Measurements from ENCODE around the gene LINC00237. TPM values are rescaled to one million over a fixed set of nuclear protein-coding genes. Genes with fewer than 3 reads are reported as not detected.
A peak's percentile ranks its signal among the peaks of the same experiment; 100 is the strongest.

LINC00237 gene
- total RNA-seq, 2 donors from 2014 or later = not detected

GRCh38 chr20:21099751-21100577 lies 6.2 kb downstream of the LINC00237 start:
- DNase-seq (ENCODE audit: low spot score) (no peak), ATAC-seq (ENCODE audit: insufficient number of reproducible peaks, low FRiP score, low read depth) (no peak)

GRCh38 chr20:21096321-21097043 lies 9.7 kb downstream of the LINC00237 start:
- no peak for DNase-seq (ENCODE audit: low spot score)
- no peak for ATAC-seq (ENCODE audit: insufficient number of reproducible peaks, low FRiP score, low read depth)

More at GRCh38 chr20:21099751-21100577, 6.2 kb downstream of the LINC00237 start:
- H3K4me1 ChIP-seq (ENCODE audit: control insufficient read depth in 1 of 2, low read depth in 2 of 2) = peaks cover 30 to 38% of the 10 kb centered on the region in 2 donors
- H3K27me3 ChIP-seq (replicated peaks; ENCODE audit: insufficient read depth) = peaks cover 9% of the 10 kb centered on the region
- no peaks in the 10 kb centered on the region for H3K36me3 ChIP-seq
- TF ChIP-seq CTCF (IDR thresholded peaks at IDR 0.05) = no peak
- H3K9me3 ChIP-seq = no peaks in the 10 kb centered on the region
- peak overlapping the region; percentile 72 for H3K4me3 ChIP-seq
- no peak overlapping the region for H3K27ac ChIP-seq

GRCh38 chr20:21092806-21093205 lies 13.4 kb downstream of the LINC00237 start:
- TF ChIP-seq CTCF (IDR thresholded peaks at IDR 0.05) = no peak
- Histone ChIP-seq H3K4me3 (no peak overlapping the region), H3K4me1 (ENCODE audit: control insufficient read depth in 1 of 2, low read depth in 2 of 2) (no peaks in the 10 kb centered on the region), H3K27ac (no peak overlapping the region), H3K36me3 (no peaks in the 10 kb centered on the region), H3K27me3 (replicated peaks; ENCODE audit: insufficient read depth) (peaks cover 4% of the 10 kb centered on the region), H3K9me3 (no peaks in the 10 kb centered on the region)
- DNase-seq (ENCODE audit: low spot score) (no peak), ATAC-seq (ENCODE audit: insufficient number of reproducible peaks, low FRiP score, low read depth) (no peak)

More at GRCh38 chr20:21096321-21097043, 9.7 kb downstream of the LINC00237 start:
- no peak for TF ChIP-seq CTCF (IDR thresholded peaks at IDR 0.05)
- H3K9me3 ChIP-seq = no peaks in the 10 kb centered on the region
- no peaks in the 10 kb centered on the region for H3K36me3 ChIP-seq
- H3K27me3 ChIP-seq (replicated peaks; ENCODE audit: insufficient read depth) = peaks cover 13% of the 10 kb centered on the region
- H3K27ac ChIP-seq = no peak overlapping the region
- peaks cover 19% of the 10 kb centered on the region in 2 donors for H3K4me1 ChIP-seq (ENCODE audit: control insufficient read depth in 1 of 2, low read depth in 2 of 2)
- no peak overlapping the region for H3K4me3 ChIP-seq

GRCh38 chr20:21090721-21091120 lies 15.4 kb downstream of the LINC00237 start:
- Histone ChIP-seq H3K4me3 (no peak overlapping the region), H3K27ac (no peak overlapping the region), H3K4me1 (ENCODE audit: control insufficient read depth in 1 of 2, low read depth in 2 of 2) (no peaks in the 10 kb centered on the region), H3K27me3 (replicated peaks; ENCODE audit: insufficient read depth) (peaks cover 4% of the 10 kb centered on the region), H3K9me3 (no peaks in the 10 kb centered on the region), H3K36me3 (no peaks in the 10 kb centered on the region)
- no peak for TF ChIP-seq CTCF (IDR thresholded peaks at IDR 0.05)
- ATAC-seq (ENCODE audit: insufficient number of reproducible peaks, low FRiP score, low read depth) = no peak
- no peak for DNase-seq (ENCODE audit: low spot score)

GRCh38 chr20:21090111-21090618 lies 16.0 kb downstream of the LINC00237 start:
- Histone ChIP-seq H3K9me3 (no peaks in the 10 kb centered on the region), H3K36me3 (no peaks in the 10 kb centered on the region), H3K27ac (no peak overlapping the region), H3K4me1 (ENCODE audit: control insufficient read depth in 1 of 2, low read depth in 2 of 2) (no peaks in the 10 kb centered on the region), H3K4me3 (no peak overlapping the region), H3K27me3 (replicated peaks; ENCODE audit: insufficient read depth) (peaks cover 4% of the 10 kb centered on the region)
- no peak for TF ChIP-seq CTCF (IDR thresholded peaks at IDR 0.05)
- ATAC-seq (ENCODE audit: insufficient number of reproducible peaks, low FRiP score, low read depth) = no peak
- DNase-seq (ENCODE audit: low spot score) = no peak
